Uterus (tissue), 4 donors: ENCODE measurements around the gene CST7. TPM values are rescaled to one million over a fixed set of nuclear protein-coding genes. Genes with fewer than 3 reads are reported as not detected.

Experiments used
- DNase-seq, 2 donors: peaks; one replicate each; pipeline ENCODE4 v3.0.0-alpha.2; 2019 to 2020
- H3K27ac ChIP-seq, 2 donors: fragments of 200-600 bp; sonication (generic); 1 replicate in 1 of 2; 2 replicates in 1 of 2; pipeline ENCODE4 v1.5.1; 2016 to 2018
- H3K27me3 ChIP-seq, 2 donors: fragments of 200-600 bp; sonication (generic); one replicate each; pipeline ENCODE4 v1.5.1; 2018 to 2019; ENCODE audit warnings: control low read depth in 1 of 2
- H3K36me3 ChIP-seq, 2 donors: fragments of 200-600 bp; sonication (generic); one replicate each; pipeline ENCODE4 v1.5.1; 2019; ENCODE audit warnings: control low read depth in 1 of 2
- H3K4me1 ChIP-seq, 2 donors: fragments of 200-600 bp; sonication (generic); one replicate each; pipeline ENCODE4 v1.5.1; 2018 to 2019; ENCODE audit warnings: control low read depth in 1 of 2
- H3K4me3 ChIP-seq, 2 donors: fragments of 200-600 bp; sonication (generic); 1 replicate in 1 of 2; 2 replicates in 1 of 2; pipeline ENCODE4 v1.5.1; 2018 to 2019; ENCODE audit warnings: mild to moderate bottlenecking in 1 of 2
- H3K9me3 ChIP-seq, 2 donors: fragments of 200-600 bp; sonication (generic); one replicate each; pipeline ENCODE4 v1.5.1; 2019; ENCODE audit warnings: control low read depth in 1 of 2
- POLR2A ChIP-seq, 2 donors: fragments of 450-650 bp; IDR thresholded peaks; one replicate each; pipeline ENCODE4 v1.6.1; 2016; ENCODE audit warnings: antibody characterized with exemption in 2 of 2, mild to moderate bottlenecking in 1 of 2, moderate library complexity in 1 of 2
- intact Hi-C: fragments of 100-400 bp; cut with DNase I; formaldehyde crosslinking; loops from one replicate; pipeline ENCODE4 v1.15.1; 2023; ENCODE audit warnings: low total_unique reads
- total RNA-seq, 4 donors: library from RNA; depleted of rRNA in 3 of 4; stranded (reverse); fragments of >200 nt in 3 of 4; gene quantifications; one replicate each; pipeline versions ENCODE4 v1.1.0 to v1.2.4, GENCODE V29; 2014 to 2023
- TF ChIP-seq, protein P1 (sequence below), 4 experiments: fragments of 200-600 bp in 2 of 4; fragments of 450-650 bp in 2 of 4; sonication (generic) in 2 of 4; IDR thresholded peaks; one replicate each; pipeline ENCODE4 v1.5.1; 2016 to 2019; ENCODE audit warnings: antibody characterized with exemption in 4 of 4, mild to moderate bottlenecking in 2 of 4, moderate library complexity in 1 of 4
- donor health status: DM: yes; HTN: yes; CAD: no.

CST7 gene
- total RNA-seq, 4 donors from 2014 or later: 0.97 to 1.8 (median 1.2) TPM; not detected in 1

GRCh38 chr20:24910461-24910860, 38.6 kb upstream of the CST7 start:
- intact Hi-C loops: no loop called here
- Histone ChIP-seq H3K27me3 (no peaks in the 10 kb centered on the region), H3K4me1 (no peaks in the 10 kb centered on the region), H3K4me3 (no peak overlapping the region), H3K27ac (no peak overlapping the region), H3K36me3 (no peaks in the 10 kb centered on the region), H3K9me3 (no peaks in the 10 kb centered on the region)
- TF ChIP-seq, protein P1, sequence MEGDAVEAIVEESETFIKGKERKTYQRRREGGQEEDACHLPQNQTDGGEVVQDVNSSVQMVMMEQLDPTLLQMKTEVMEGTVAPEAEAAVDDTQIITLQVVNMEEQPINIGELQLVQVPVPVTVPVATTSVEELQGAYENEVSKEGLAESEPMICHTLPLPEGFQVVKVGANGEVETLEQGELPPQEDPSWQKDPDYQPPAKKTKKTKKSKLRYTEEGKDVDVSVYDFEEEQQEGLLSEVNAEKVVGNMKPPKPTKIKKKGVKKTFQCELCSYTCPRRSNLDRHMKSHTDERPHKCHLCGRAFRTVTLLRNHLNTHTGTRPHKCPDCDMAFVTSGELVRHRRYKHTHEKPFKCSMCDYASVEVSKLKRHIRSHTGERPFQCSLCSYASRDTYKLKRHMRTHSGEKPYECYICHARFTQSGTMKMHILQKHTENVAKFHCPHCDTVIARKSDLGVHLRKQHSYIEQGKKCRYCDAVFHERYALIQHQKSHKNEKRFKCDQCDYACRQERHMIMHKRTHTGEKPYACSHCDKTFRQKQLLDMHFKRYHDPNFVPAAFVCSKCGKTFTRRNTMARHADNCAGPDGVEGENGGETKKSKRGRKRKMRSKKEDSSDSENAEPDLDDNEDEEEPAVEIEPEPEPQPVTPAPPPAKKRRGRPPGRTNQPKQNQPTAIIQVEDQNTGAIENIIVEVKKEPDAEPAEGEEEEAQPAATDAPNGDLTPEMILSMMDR (IDR thresholded peaks at IDR 0.05): no peak
- TF ChIP-seq POLR2A (IDR thresholded peaks at IDR 0.05): no peak
- DNase-seq: no peak

DNA sequence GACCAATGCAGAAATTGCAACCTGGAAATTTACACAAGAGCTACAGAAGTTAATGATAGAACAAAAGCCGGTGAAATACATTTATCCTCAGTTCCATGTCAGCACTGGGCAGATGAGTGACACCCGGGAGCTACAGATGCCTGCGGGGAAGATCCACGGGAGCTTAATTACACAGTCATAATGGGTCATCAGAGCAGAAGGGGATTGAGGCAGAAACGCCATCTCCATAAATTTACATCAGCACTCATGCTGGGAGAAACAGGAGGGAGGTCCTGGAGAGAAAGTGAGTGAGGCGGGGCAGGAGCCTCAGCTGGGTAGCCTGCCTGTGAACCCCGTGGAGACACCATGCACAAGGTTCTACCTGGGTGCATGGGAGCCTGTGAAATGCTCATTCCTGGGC, 37.6 kb upstream of the CST7 start:
- DNase-seq: no peak
- TF ChIP-seq, protein P1 (IDR thresholded peaks at IDR 0.05): no peak
- no peak for TF ChIP-seq POLR2A (IDR thresholded peaks at IDR 0.05)
- Histone ChIP-seq H3K27ac (no peak overlapping the region), H3K9me3 (no peaks in the 10 kb centered on the region), H3K4me3 (no peak overlapping the region), H3K4me1 (no peaks in the 10 kb centered on the region), H3K36me3 (no peaks in the 10 kb centered on the region), H3K27me3 (no peaks in the 10 kb centered on the region)
- intact Hi-C loops: no loop called here

DNA sequence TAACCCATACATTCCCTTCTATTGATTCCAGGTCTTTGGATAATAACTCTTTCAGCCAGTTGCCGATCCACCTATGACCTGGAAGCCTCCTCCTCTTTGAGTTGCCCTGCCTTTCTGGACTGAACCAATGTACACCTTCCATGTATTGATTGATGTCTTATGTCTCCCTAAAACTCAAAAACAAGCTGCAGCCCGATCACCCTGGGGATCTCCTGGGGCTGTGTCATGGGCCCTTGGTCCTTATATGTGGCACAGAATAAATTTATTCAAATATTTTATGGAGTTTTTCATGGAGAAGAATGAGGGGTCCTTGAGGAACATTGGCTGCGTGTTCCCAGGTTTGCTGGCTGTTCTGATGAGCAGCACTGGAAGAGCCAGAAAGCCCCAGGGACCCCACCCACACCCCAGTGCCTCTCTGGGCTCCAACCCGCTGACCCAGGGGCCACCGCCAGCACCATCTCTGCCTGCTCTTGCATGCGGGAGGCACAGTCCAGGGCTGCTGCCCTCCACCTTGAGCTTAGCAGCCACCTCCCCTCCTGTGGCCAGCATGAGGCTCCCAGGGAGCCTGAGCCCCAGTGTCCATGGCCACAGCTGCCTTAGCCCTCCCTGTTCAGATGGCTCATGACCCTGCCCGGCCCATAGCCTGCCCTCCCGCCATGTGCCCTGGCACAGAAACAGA, 36.5 kb upstream of the CST7 start:
- no peak overlapping the region for H3K27ac ChIP-seq
- H3K9me3 ChIP-seq: no peaks in the 10 kb centered on the region
- H3K27me3 ChIP-seq: no peaks in the 10 kb centered on the region
- no peaks in the 10 kb centered on the region for H3K4me1 ChIP-seq
- no peak overlapping the region for H3K4me3 ChIP-seq
- no peaks in the 10 kb centered on the region for H3K36me3 ChIP-seq
- no peak for DNase-seq
- intact Hi-C loops: no loop called here
- TF ChIP-seq, protein P1 (IDR thresholded peaks at IDR 0.05): no peak
- no peak for TF ChIP-seq POLR2A (IDR thresholded peaks at IDR 0.05)

DNA sequence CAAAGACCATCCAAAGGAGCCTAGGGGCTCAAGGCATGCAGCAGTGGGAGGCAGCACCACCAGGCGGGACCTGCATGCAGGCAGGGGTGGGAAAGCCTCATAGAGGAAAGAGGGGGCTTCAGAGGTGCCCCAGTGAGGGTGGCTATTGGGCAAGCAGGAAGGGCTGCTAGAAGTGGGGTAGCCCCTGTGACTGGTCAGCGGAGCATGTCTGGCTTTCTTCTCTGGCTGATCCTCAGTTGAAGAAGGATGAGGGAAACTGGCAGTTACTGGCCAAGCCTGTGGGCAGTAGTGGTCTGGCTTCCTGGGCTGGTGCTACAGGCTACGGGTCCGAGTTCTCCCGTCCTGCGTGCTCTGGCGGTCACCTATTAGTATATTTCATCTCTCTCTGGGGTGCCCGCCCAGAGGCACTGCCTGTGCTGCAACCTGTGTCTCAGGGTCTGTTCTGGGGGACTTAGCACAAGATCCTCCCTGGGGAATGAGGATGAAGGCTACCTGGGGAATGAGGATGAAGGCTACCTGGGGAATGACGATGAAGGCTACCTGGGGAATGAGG, 35.9 kb upstream of the CST7 start:
- DNase-seq: no peak
- Histone ChIP-seq H3K4me3 (no peak overlapping the region), H3K36me3 (no peaks in the 10 kb centered on the region), H3K27ac (no peak overlapping the region), H3K27me3 (no peaks in the 10 kb centered on the region), H3K9me3 (no peaks in the 10 kb centered on the region), H3K4me1 (no peaks in the 10 kb centered on the region)
- intact Hi-C loops: no loop called here
- TF ChIP-seq, protein P1 (IDR thresholded peaks at IDR 0.05): no peak
- TF ChIP-seq POLR2A (IDR thresholded peaks at IDR 0.05): no peak

GRCh38 chr20:24914388-24915241, 34.5 kb upstream of the CST7 start:
- H3K36me3 ChIP-seq: no peaks in the 10 kb centered on the region
- no peaks in the 10 kb centered on the region for H3K9me3 ChIP-seq
- TF ChIP-seq POLR2A (IDR thresholded peaks at IDR 0.05): no peak
- TF ChIP-seq, protein P1 (IDR thresholded peaks at IDR 0.05): no peak
- H3K4me3 ChIP-seq: no peak overlapping the region
- no peak overlapping the region for H3K27ac ChIP-seq
- intact Hi-C loops: no loop called here
- DNase-seq: no peak
- H3K4me1 ChIP-seq: no peaks in the 10 kb centered on the region
- no peaks in the 10 kb centered on the region for H3K27me3 ChIP-seq
